HuH-7 (cell line): Measurements from ENCODE around the gene CBLB.

Experiments used
- DNase-seq: peaks from one replicate; pipeline ENCODE4 v3.0.0; 2011; ENCODE audit warnings: low spot score

CBLB gene

GRCh38 chr3:105845488-105845887 is 23.3 kb downstream of the CBLB start:
- DNase-seq, result no peak

DNA sequence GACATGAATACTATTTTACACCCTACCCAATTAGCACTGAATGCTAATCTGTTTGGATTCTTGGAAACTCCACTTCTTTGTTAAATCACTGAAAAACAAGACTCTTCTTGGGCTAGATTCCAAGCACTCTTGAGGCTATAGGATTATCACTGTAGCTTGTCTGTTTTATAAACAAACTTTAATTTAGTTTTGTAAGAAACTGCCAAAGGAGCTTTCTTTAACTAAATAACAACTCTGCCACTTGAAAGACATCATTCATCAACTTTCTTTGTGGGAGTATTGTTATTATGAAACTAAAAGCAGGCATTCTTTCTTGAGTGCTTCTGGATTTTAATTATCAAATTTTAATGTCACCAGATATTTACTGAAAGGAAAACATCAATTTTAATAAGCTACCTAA is 24.1 kb downstream of the CBLB start:
- no peak for DNase-seq

DNA sequence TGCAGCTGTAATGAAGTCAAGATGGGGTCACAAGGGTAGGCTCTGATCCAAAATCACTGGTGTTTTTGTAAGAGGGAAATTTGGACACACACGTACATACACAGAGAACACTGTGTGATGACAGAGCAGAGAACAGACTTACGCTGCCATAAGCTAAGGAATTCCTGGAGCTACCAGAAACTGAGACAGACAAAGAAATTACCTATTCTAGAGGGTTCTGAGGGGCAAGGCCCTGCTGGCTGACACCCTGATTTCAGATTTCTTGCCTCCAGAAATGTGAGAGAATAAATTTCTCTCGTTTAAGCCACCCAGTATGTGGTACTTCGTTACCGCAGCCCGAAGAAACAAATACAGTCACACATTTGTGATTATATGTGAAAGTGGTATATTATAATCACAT is 24.8 kb downstream of the CBLB start:
- DNase-seq, result no peak

- DNase-seq, result no peak
Measured at GRCh38 chr3:105842943-105843342, 25.9 kb downstream of the CBLB start.

DNA sequence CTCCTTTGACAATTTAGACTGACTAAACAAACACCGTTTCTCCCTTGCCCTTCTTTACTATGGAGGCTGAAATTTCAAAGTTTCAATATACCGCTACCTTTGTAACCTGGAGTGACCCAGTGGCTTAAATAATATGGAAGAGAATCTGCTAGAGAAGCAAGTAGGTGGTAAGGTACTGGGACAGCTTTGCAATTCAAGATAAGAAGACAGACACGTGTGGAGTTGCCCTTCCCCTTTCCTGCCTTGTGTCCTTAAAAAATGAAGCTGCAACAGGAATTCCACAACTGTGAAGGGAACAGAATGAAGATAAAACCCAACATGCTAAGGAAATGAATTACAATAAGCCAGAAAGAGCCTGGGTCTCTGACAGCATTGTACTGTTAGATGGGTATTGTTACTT is 26.4 kb downstream of the CBLB start:
- no peak for DNase-seq

DNA sequence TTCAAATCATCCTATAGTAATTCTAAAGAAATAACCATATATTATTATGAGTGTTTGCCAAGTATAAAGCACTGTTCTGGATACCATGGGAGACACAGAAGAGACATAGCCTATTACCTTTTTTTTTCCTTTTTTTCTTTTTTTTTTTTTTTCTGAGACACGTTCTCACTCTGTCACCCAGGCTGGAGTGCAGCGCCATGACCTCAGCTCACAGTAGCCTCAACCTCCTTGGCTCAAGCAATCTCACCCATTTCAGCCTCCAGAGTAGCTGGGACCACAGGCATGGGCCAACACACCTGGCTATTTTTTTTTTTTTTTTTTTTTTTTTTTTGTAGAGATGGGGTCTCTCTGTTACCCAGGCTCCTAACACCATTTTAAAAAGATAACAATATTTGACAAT is 30.9 kb downstream of the CBLB start:
- no peak for DNase-seq

DNA sequence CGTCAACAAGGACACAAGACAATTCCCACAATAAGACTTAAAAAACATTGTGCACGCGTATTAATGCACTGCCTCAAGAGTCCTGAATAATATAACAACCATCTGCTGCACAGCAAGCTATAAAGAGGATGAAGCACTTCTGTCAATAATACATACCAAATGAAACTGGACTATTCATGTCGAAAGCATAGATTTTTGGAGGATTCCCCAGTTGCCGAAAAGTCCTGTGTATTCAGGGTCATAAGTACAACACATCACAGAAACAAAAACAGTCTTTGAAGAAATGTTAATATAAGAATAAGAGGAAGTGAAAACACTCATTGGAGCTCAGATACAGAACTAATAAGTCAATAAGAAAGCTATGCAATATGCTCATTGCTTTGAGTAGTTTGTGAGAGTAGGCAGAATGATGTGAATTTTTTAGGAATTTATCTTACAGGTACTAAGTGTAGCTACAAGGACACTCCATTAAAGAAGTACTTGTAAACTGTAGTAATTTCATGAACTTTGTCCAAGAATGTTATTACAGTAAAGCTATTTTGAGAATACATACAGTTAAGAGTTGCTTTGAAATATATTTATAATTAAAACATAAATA is 31.6 kb downstream of the CBLB start:
- DNase-seq, result no peak

- DNase-seq, result no peak
Measured at GRCh38 chr3:105836533-105836932, 32.3 kb downstream of the CBLB start.

DNA sequence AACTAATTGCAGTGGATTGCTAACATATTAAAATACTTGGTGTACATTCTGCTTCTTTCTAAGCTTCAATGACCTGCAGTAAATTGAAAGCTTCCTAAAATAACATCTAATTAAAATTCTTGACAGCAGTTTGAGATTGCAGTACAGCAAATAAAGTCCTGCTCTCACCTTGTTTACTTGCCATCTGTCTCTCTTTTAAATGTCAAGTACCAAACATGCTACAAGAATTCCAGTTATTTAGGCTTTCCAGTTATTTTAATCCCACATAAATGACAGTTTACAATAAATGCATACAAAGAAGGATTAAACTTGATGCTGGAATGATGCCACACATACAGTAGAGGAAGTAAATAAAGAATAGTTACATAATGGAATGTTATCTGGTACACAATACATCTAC is 33.2 kb downstream of the CBLB start:
- DNase-seq, result no peak

- DNase-seq, result no peak
Measured at GRCh38 chr3:105834768-105835167, 34.0 kb downstream of the CBLB start.

DNA sequence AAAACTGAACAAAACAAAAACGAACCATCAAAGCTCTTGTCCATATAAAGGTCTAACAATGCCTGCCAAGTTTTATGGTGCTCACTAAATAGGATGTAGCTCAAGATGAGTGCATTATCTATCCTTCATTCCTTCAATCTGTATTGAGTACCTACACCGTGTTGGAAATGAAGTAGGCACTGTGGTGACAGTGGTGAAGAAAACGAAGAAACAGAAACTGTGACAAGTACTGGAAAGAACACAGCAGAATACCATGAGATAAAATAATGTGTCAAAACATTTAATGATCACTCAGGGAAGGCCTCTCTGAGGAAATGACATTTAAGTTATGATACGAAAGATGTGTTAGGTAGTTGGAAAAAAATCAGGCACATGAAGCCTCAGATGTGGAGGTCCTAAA is 36.2 kb downstream of the CBLB start:
- no peak for DNase-seq

GRCh38 chr3:105830836-105831235 is 38.0 kb downstream of the CBLB start:
- DNase-seq, result no peak

GRCh38 chr3:105829871-105830622 is 38.8 kb downstream of the CBLB start:
- DNase-seq, result no peak

GRCh38 chr3:105829229-105829628 is 39.6 kb downstream of the CBLB start:
- DNase-seq, result no peak

DNA sequence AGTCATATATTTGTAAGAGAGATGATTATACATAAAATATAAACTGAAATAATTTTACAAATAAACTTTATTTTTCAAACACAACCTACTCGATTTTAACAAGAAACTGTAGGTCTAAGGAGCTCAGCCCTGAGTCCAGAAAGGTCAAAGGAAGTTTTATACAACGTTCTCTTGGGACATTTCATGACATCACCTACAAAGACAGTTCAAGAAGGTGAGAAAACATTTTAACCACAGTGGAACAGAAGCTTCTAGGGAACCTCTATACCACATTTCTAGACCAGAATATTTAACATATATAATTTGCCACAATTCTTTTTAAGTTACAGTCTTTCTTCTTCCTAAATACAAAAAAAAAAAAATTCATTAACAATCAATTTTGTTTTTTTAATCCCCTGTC is 40.1 kb downstream of the CBLB start:
- DNase-seq, result no peak

GRCh38 chr3:105827959-105828358 is 40.9 kb downstream of the CBLB start:
- peak; percentile 13 for DNase-seq

GRCh38 chr3:105826778-105827634 is 41.8 kb downstream of the CBLB start:
- DNase-seq, result no peak

DNA sequence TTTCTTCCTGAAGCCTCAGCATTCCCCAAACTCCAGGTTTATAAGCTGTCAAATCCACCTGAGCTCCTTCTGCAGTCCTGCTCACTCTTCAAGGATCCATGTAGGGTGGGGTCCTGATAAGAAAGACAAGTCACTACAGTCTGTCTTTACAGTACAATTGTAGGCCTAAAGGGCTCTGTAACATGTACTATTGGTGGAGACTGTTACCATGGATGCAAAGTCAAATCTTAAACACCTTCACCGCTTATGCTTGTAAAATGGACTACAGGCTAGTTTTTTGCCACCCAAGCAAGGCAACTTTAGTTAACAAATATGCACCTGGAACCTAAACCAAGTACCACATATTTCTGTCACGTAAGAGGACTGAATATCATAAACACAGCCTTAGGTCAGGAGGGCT is 44.7 kb downstream of the CBLB start:
- DNase-seq, result no peak

- DNase-seq, result no peak
Measured at GRCh38 chr3:105823149-105823867, 45.5 kb downstream of the CBLB start.

DNA sequence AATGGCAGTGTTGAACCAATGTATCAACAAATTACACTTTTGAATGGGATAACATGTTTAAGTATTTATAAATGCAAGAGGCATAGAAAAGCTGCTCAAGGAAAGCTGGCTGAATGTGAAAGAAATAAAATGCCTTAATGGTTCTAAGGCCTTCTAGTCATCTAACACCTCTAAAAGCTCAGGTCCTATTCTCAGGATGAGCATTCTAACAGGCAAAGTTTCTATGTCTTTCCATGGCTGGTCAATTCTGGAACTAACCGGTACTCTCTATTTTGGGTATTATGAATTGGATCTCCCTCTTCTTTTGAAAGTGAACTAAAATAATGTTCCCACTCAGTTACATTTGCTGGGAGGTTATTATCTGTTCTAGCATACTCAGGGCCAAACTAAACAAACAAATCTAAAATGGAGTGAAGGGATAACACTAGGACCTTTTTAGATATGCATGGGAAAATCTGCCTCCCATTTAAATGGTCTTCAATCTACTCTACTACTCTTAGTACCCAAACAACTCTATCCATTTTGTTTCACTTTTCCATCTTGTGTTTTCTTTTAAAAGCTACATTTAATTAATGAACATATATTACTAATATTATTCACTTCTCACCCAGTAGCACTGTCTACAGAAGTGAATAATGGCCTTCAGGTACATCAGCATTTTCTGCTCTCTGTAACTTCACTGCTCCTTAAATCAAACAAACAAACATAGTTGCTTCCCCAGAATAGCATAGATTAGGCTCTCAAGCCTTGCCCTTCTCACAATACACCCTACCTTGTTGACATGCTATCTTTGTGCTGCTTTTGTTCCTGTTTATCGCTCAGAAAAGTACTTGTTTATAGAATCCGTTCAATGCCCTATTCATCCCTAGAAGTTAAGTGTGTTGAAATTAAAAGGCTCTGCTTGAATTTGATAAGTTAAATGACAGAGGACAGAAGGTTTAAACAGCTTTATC is 46.4 kb downstream of the CBLB start:
- no peak for DNase-seq

GRCh38 chr3:105821433-105821832 is 47.4 kb downstream of the CBLB start:
- no peak for DNase-seq
